ENCODE measurements around the gene CNTRL.

Gene CNTRL

GRCh38 chr9:121141306-121141705 is 66.6 kb downstream of the CNTRL start:
- no peak for DNase-seq (ENCODE audit: low read depth)
- no peak overlapping the region for H3K4me3 ChIP-seq (ENCODE audit: low read depth, low read length)
- no peak for TF ChIP-seq CTCF (IDR thresholded peaks at IDR 0.05; ENCODE audit: control insufficient read depth, extremely low read depth, insufficient read depth)

- no peak for TF ChIP-seq CTCF (IDR thresholded peaks at IDR 0.05; ENCODE audit: control insufficient read depth, extremely low read depth, insufficient read depth)
- no peak overlapping the region for H3K4me3 ChIP-seq (ENCODE audit: low read depth, low read length)
- no peak for DNase-seq (ENCODE audit: low read depth)
These were observed 67.0 kb downstream of the CNTRL start for GRCh38 chr9:121141706-121142105.

GRCh38 chr9:121143771-121144170 is 69.0 kb downstream of the CNTRL start:
- TF ChIP-seq CTCF (IDR thresholded peaks at IDR 0.05; ENCODE audit: control insufficient read depth, extremely low read depth, insufficient read depth) = no peak
- H3K4me3 ChIP-seq (ENCODE audit: low read depth, low read length) = no peak overlapping the region
- DNase-seq (ENCODE audit: low read depth) = no peak

GRCh38 chr9:121144482-121144881 is 69.7 kb downstream of the CNTRL start:
- no peak for TF ChIP-seq CTCF (IDR thresholded peaks at IDR 0.05; ENCODE audit: control insufficient read depth, extremely low read depth, insufficient read depth)
- DNase-seq (ENCODE audit: low read depth) = no peak
- no peak overlapping the region for H3K4me3 ChIP-seq (ENCODE audit: low read depth, low read length)

- no peak overlapping the region for H3K4me3 ChIP-seq (ENCODE audit: low read depth, low read length)
- no peak for DNase-seq (ENCODE audit: low read depth)
These were observed 75.4 kb downstream of the CNTRL start for GRCh38 chr9:121150188-121150587.

GRCh38 chr9:121153642-121154041 is 78.9 kb downstream of the CNTRL start:
- no peak for TF ChIP-seq CTCF (IDR thresholded peaks at IDR 0.05; ENCODE audit: control insufficient read depth, extremely low read depth, insufficient read depth)
- H3K4me3 ChIP-seq (ENCODE audit: low read depth, low read length) = no peak overlapping the region
- no peak for DNase-seq (ENCODE audit: low read depth)

More at GRCh38 chr9:121150188-121150587, 75.4 kb downstream of the CNTRL start:
- TF ChIP-seq CTCF (IDR thresholded peaks at IDR 0.05; ENCODE audit: control insufficient read depth, extremely low read depth, insufficient read depth) = no peak

GRCh38 chr9:121154782-121155181 is 80.0 kb downstream of the CNTRL start:
- no peak for TF ChIP-seq CTCF (IDR thresholded peaks at IDR 0.05; ENCODE audit: control insufficient read depth, extremely low read depth, insufficient read depth)
- H3K4me3 ChIP-seq (ENCODE audit: low read depth, low read length) = no peak overlapping the region
- no peak for DNase-seq (ENCODE audit: low read depth)

Data from LNCaP clone FGC (cell line).